Panc1 (cell line): Measurements from ENCODE around the gene HNRNPM. TPM values are rescaled to one million over a fixed set of nuclear protein-coding genes. Genes with fewer than 3 reads are reported as not detected.

Experiments used
- ATAC-seq: fragments of 200-7000 bp; cut with Tn5 transposase; 2 replicates; pipeline ENCODE4 v1.9.1; 2020; ENCODE audit warnings: mild to moderate bottlenecking, moderate library complexity
- BruUV-seq: library from RNA; stranded (reverse); fragments of 400-500 nt; replicated peaks from 2 replicates; lab custom pipeline; 2021; lab: Mats Ljungman, UMichigan
- CTCF ChIA-PET: fragments of 300-600 bp; sonication (Branson Sonifier 250); formaldehyde crosslinking; loops from one replicate; lab custom pipeline; 2022; ENCODE audit warnings: antibody characterized with exemption; lab: Charles Lee
- POLR2A ChIA-PET: fragments of 300-600 bp; sonication (Branson Sonifier 250); formaldehyde crosslinking; loops from one replicate; lab custom pipeline; 2022; ENCODE audit warnings: antibody characterized with exemption; lab: Charles Lee
- DNase-seq: peaks from one replicate; pipeline ENCODE4 v3.0.0-alpha.2; 2010; ENCODE audit warnings: low read depth, low spot score
- H3K27ac ChIP-seq: 2 replicates; pipeline ENCODE4 v1.5.1; 2011; ENCODE audit warnings: mild to moderate bottlenecking, low read length, inconsistent platforms
- H3K27me3 ChIP-seq: fragments of 200-500 bp; sonication (Bioruptor generic); 2 replicates; pipeline ENCODE4 v1.6.0; 2014; ENCODE audit warnings: low read length, inconsistent platforms; ENCODE audit not compliant: control insufficient read depth, insufficient read depth
- H3K36me3 ChIP-seq: fragments of 200-500 bp; sonication (Bioruptor generic); 2 replicates; pipeline ENCODE4 v1.5.1; 2014; ENCODE audit warnings: inconsistent platforms, mild to moderate bottlenecking, low read length, moderate library complexity; ENCODE audit not compliant: control insufficient read depth, insufficient read depth
- H3K4me1 ChIP-seq: 2 replicates; pipeline ENCODE4 v1.5.1; 2011; ENCODE audit warnings: inconsistent platforms, mild to moderate bottlenecking, low read length, moderate library complexity; ENCODE audit not compliant: control insufficient read depth, insufficient read depth
- H3K4me3 ChIP-seq, 2 experiments: 2 replicates each; pipeline ENCODE4 v1.5.1; 2011 to 2012; ENCODE audit warnings: low read depth in 2 of 2, low read length in 2 of 2, mild to moderate bottlenecking in 2 of 2, inconsistent platforms in 1 of 2, moderate library complexity in 1 of 2
- H3K9me3 ChIP-seq: fragments of 200-500 bp; sonication (Bioruptor generic); 2 replicates; pipeline ENCODE4 v1.5.1; 2014; ENCODE audit warnings: low read depth, mild to moderate bottlenecking, inconsistent platforms, low read length, moderate library complexity; ENCODE audit not compliant: control insufficient read depth, insufficient read depth
- CTCF ChIP-seq: fragments of 450-650 bp; IDR thresholded peaks from 2 replicates; pipeline ENCODE4 v1.5.1; 2017; ENCODE audit warnings: mild to moderate bottlenecking
- POLR2AphosphoS5 ChIP-seq: IDR thresholded peaks from 2 replicates; pipeline ENCODE4 v1.6.1; 2012; ENCODE audit warnings: mild to moderate bottlenecking, low read depth, low read length, moderate library complexity
- SIN3A ChIP-seq: IDR thresholded peaks from 2 replicates; pipeline ENCODE4 v1.6.1; 2012; ENCODE audit warnings: low read depth, mild to moderate bottlenecking, low read length, moderate library complexity, borderline replicate concordance; ENCODE audit not compliant: insufficient read depth
- TCF7L2 ChIP-seq: IDR thresholded peaks from 2 replicates; pipeline ENCODE4 v1.6.1; 2011; ENCODE audit warnings: mild to moderate bottlenecking, low read depth, low read length, inconsistent platforms
- in situ Hi-C: cut with HindIII; loops from 2 replicates; pipeline ENCODE4 v1.10.0; 2016; ENCODE audit warnings: low sequenced_read_pairs, low pct_unique_long_range_greater_than_20kb
- intact Hi-C: fragments of 100-400 bp; cut with micrococcal nuclease; formaldehyde crosslinking; loops from one replicate; pipeline ENCODE4 v1.10.0; 2022; ENCODE audit not compliant: unreplicated experiment
- total RNA-seq: library from RNA; stranded (reverse); gene quantifications from one replicate; pipeline ENCODE4 v1.2.1, GENCODE V29; 2021; ENCODE audit not compliant: unreplicated experiment
- TF ChIP-seq, protein P1 (sequence below), 2 experiments: IDR thresholded peaks; 2 replicates each; pipeline ENCODE4 v1.6.1; 2011 to 2012; ENCODE audit warnings: low read depth in 2 of 2, control low read depth in 1 of 2, low read length in 1 of 2, mild to moderate bottlenecking in 1 of 2, moderate library complexity in 1 of 2; ENCODE audit not compliant: insufficient read depth in 1 of 2

The HNRNPM gene
- total RNA-seq, 1 experiment from 2014 or later: 225 TPM

- in situ Hi-C loops (no loop called here), intact Hi-C loops (no loop called here)
- CTCF ChIA-PET: no interaction called here
- H3K27ac ChIP-seq: no peak overlapping the region
- H3K4me1 ChIP-seq: no peaks in the 10 kb centered on the region
- H3K27me3 ChIP-seq: no peaks in the 10 kb centered on the region
- POLR2A ChIA-PET: no interaction called here
- TF ChIP-seq SIN3A (no peak), POLR2AphosphoS5 (no peak), TCF7L2 (no peak), CTCF (no peak)
- TF ChIP-seq, protein P1, sequence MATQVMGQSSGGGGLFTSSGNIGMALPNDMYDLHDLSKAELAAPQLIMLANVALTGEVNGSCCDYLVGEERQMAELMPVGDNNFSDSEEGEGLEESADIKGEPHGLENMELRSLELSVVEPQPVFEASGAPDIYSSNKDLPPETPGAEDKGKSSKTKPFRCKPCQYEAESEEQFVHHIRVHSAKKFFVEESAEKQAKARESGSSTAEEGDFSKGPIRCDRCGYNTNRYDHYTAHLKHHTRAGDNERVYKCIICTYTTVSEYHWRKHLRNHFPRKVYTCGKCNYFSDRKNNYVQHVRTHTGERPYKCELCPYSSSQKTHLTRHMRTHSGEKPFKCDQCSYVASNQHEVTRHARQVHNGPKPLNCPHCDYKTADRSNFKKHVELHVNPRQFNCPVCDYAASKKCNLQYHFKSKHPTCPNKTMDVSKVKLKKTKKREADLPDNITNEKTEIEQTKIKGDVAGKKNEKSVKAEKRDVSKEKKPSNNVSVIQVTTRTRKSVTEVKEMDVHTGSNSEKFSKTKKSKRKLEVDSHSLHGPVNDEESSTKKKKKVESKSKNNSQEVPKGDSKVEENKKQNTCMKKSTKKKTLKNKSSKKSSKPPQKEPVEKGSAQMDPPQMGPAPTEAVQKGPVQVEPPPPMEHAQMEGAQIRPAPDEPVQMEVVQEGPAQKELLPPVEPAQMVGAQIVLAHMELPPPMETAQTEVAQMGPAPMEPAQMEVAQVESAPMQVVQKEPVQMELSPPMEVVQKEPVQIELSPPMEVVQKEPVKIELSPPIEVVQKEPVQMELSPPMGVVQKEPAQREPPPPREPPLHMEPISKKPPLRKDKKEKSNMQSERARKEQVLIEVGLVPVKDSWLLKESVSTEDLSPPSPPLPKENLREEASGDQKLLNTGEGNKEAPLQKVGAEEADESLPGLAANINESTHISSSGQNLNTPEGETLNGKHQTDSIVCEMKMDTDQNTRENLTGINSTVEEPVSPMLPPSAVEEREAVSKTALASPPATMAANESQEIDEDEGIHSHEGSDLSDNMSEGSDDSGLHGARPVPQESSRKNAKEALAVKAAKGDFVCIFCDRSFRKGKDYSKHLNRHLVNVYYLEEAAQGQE (IDR thresholded peaks at IDR 0.05; ENCODE audit: insufficient read depth in 1 of 2, low read depth in 2 of 2, low read length in 1 of 2): no peak
- ATAC-seq (no peak), DNase-seq (no peak)
- no TSS peak for BruUV-seq
- H3K36me3 ChIP-seq: no peaks in the 10 kb centered on the region
- H3K9me3 ChIP-seq: no peaks in the 10 kb centered on the region
- H3K4me3 ChIP-seq: no peak overlapping the region
These were observed 91.5 kb downstream of the HNRNPM start for GRCh38 chr19:8536282-8536681.

DNA sequence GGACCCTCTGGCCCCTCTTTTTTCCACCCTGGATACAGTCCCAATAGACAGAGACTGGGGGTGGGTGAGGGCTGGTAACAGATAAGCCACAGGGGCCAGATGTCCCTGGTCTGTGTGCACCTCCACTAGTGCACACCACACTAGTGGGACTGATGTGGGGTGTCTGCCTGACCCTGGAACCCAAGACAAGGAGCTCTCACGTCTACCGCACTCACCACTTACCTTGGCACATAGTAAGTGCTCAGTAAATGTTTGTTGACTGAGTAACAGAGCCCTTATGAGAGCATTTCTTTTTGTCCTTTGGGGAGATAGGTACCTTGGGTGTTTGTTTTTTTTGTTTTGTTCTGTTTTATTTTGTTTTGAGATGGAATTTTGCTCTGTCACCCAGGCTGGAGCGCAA, 92.3 kb downstream of the HNRNPM start:
- Histone ChIP-seq H3K36me3 (no peaks in the 10 kb centered on the region), H3K4me3 (no peak overlapping the region), H3K27me3 (no peaks in the 10 kb centered on the region), H3K4me1 (no peaks in the 10 kb centered on the region), H3K9me3 (no peaks in the 10 kb centered on the region), H3K27ac (no peak overlapping the region)
- intact Hi-C loops: no loop called here
- no peak for TF ChIP-seq CTCF
- no peak for TF ChIP-seq TCF7L2
- TF ChIP-seq SIN3A: no peak
- no peak for TF ChIP-seq POLR2AphosphoS5
- TF ChIP-seq, protein P1 (IDR thresholded peaks at IDR 0.05; ENCODE audit: insufficient read depth in 1 of 2, low read depth in 2 of 2, low read length in 1 of 2): no peak
- DNase-seq (no peak), ATAC-seq (no peak)
- in situ Hi-C loops: no loop called here
- no TSS peak for BruUV-seq
- ChIA-PET POLR2A (no interaction called here), CTCF (no interaction called here)

Other genes with a start within 250 kb of the HNRNPM start
- 11.6 TPM for gene CERS4, start 235.6 kb upstream of the HNRNPM start, total RNA-seq
- 120 TPM for gene CD320, start 136.6 kb upstream of the HNRNPM start, total RNA-seq
- 36.8 TPM for gene NDUFA7, start 123.6 kb upstream of the HNRNPM start, total RNA-seq
- 1,096 TPM for gene RPS28, start 123.5 kb upstream of the HNRNPM start, total RNA-seq
- gene KANK3, start 101.7 kb upstream of the HNRNPM start, total RNA-seq: 1.2 TPM
- gene ANGPTL4, start 80.8 kb upstream of the HNRNPM start, total RNA-seq: 46.6 TPM
- 135 TPM for gene RAB11B, start 54.6 kb upstream of the HNRNPM start, total RNA-seq
- 32.6 TPM for gene MARCHF2, start 31.7 kb upstream of the HNRNPM start, total RNA-seq
- 0.15 TPM for gene PRAM1, start 57.7 kb downstream of the HNRNPM start, total RNA-seq
- 37.1 TPM for gene ZNF414, start 69.2 kb downstream of the HNRNPM start, total RNA-seq
- gene MYO1F, start 132.5 kb downstream of the HNRNPM start, total RNA-seq: 0.33 TPM
- 10.0 TPM for gene ADAMTS10, start 165.7 kb downstream of the HNRNPM start, total RNA-seq
- not detected for gene NFILZ, start 185.7 kb downstream of the HNRNPM start, total RNA-seq